ENCODE results near the gene SNTG2. TPM values are rescaled to one million over a fixed set of nuclear protein-coding genes. Genes with fewer than 3 reads are reported as not detected.

The SNTG2 gene
- total RNA-seq, 1 donor from 2014 or later = not detected

GRCh38 chr2:937530-937929 lies 13.1 kb upstream of the SNTG2 start:
- Mint-ChIP-seq H3K27me3 (no peaks in the 10 kb centered on the region), H3K27ac (no peak overlapping the region), H3K4me3 (no peak overlapping the region), H3K9me3 (no peaks in the 10 kb centered on the region), H3K4me1 (no peaks in the 10 kb centered on the region), H3K36me3 (ENCODE audit: low read depth) (no peaks in the 10 kb centered on the region)
- DNase-seq = no peak
- intact Hi-C loops (cut with micrococcal nuclease) = no loop called here

GRCh38 chr2:938181-939005 lies 12.3 kb upstream of the SNTG2 start:
- no peak overlapping the region for H3K27ac Mint-ChIP-seq
- intact Hi-C loops (cut with micrococcal nuclease) = no loop called here
- H3K27me3 Mint-ChIP-seq = no peaks in the 10 kb centered on the region
- no peaks in the 10 kb centered on the region for H3K36me3 Mint-ChIP-seq (ENCODE audit: low read depth)
- H3K9me3 Mint-ChIP-seq = no peaks in the 10 kb centered on the region
- no peak for DNase-seq
- no peaks in the 10 kb centered on the region for H3K4me1 Mint-ChIP-seq
- H3K4me3 Mint-ChIP-seq = no peak overlapping the region

GRCh38 chr2:939936-940601 lies 10.6 kb upstream of the SNTG2 start:
- Mint-ChIP-seq H3K9me3 (no peaks in the 10 kb centered on the region), H3K27ac (no peak overlapping the region), H3K36me3 (ENCODE audit: low read depth) (no peaks in the 10 kb centered on the region), H3K27me3 (no peaks in the 10 kb centered on the region), H3K4me1 (no peaks in the 10 kb centered on the region), H3K4me3 (no peak overlapping the region)
- DNase-seq = no peak
- intact Hi-C loops (cut with micrococcal nuclease) = loop anchor here (10.0 kb wide), 1 partner anchor 195 kb away; no protein-coding TSS in a partner anchor

- H3K36me3 Mint-ChIP-seq (ENCODE audit: low read depth) = no peaks in the 10 kb centered on the region
- peaks cover 11% of the 10 kb centered on the region for H3K4me1 Mint-ChIP-seq
- H3K27ac Mint-ChIP-seq = no peak overlapping the region
- no peak for DNase-seq
- intact Hi-C loops (cut with micrococcal nuclease) = loop anchor here (10.0 kb wide), 1 partner anchor 193 kb away; no protein-coding TSS in a partner anchor
- H3K9me3 Mint-ChIP-seq = peaks cover 5% of the 10 kb centered on the region
- no peak overlapping the region for H3K4me3 Mint-ChIP-seq
- H3K27me3 Mint-ChIP-seq = peaks cover 3% of the 10 kb centered on the region
These were observed 8.8 kb upstream of the SNTG2 start for GRCh38 chr2:941871-942270.

- peaks cover 3% of the 10 kb centered on the region for H3K27me3 Mint-ChIP-seq
- no peak overlapping the region for H3K27ac Mint-ChIP-seq
- H3K36me3 Mint-ChIP-seq (ENCODE audit: low read depth) = no peaks in the 10 kb centered on the region
- no peak overlapping the region for H3K4me3 Mint-ChIP-seq
- peaks cover 11% of the 10 kb centered on the region for H3K4me1 Mint-ChIP-seq
- H3K9me3 Mint-ChIP-seq = peaks cover 5% of the 10 kb centered on the region
- no peak for DNase-seq
- intact Hi-C loops (cut with micrococcal nuclease) = loop anchor here (10.0 kb wide), 1 partner anchor 192 kb away; no protein-coding TSS in a partner anchor
These were observed 7.7 kb upstream of the SNTG2 start for GRCh38 chr2:942775-943460.

- Mint-ChIP-seq H3K36me3 (ENCODE audit: low read depth) (no peaks in the 10 kb centered on the region), H3K27ac (no peak overlapping the region), H3K27me3 (peaks cover 3% of the 10 kb centered on the region), H3K9me3 (peaks cover 5% of the 10 kb centered on the region), H3K4me1 (peaks cover 11% of the 10 kb centered on the region), H3K4me3 (no peak overlapping the region)
- intact Hi-C loops (cut with micrococcal nuclease) = loop anchor here (10.0 kb wide), 1 partner anchor 191 kb away; no protein-coding TSS in a partner anchor
- no peak for DNase-seq
These were observed 7.2 kb upstream of the SNTG2 start for GRCh38 chr2:943461-943797.

- DNase-seq = no peak
- Mint-ChIP-seq H3K27me3 (peaks cover 6% of the 10 kb centered on the region), H3K36me3 (ENCODE audit: low read depth) (no peaks in the 10 kb centered on the region), H3K4me1 (peaks cover 11% of the 10 kb centered on the region), H3K4me3 (no peak overlapping the region), H3K9me3 (peaks cover 5% of the 10 kb centered on the region), H3K27ac (no peak overlapping the region)
- intact Hi-C loops (cut with micrococcal nuclease) = loop anchor here (10.0 kb wide), 1 partner anchor 191 kb away; no protein-coding TSS in a partner anchor
These were observed 6.8 kb upstream of the SNTG2 start for GRCh38 chr2:943821-944220.

- H3K4me1 Mint-ChIP-seq = peaks cover 16% of the 10 kb centered on the region
- intact Hi-C loops (cut with micrococcal nuclease) = loop anchor here (10.0 kb wide), 1 partner anchor 190 kb away; no protein-coding TSS in a partner anchor
- no peak overlapping the region for H3K27ac Mint-ChIP-seq
- no peak overlapping the region for H3K4me3 Mint-ChIP-seq
- DNase-seq = no peak
- H3K9me3 Mint-ChIP-seq = peaks cover 5% of the 10 kb centered on the region
- H3K27me3 Mint-ChIP-seq = peaks cover 13% of the 10 kb centered on the region
- no peaks in the 10 kb centered on the region for H3K36me3 Mint-ChIP-seq (ENCODE audit: low read depth)
These were observed 6.0 kb upstream of the SNTG2 start for GRCh38 chr2:944693-945092.

GRCh38 chr2:945104-945503 lies 5.5 kb upstream of the SNTG2 start:
- Mint-ChIP-seq H3K4me1 (peaks cover 16% of the 10 kb centered on the region), H3K4me3 (no peak overlapping the region), H3K36me3 (ENCODE audit: low read depth) (no peaks in the 10 kb centered on the region), H3K9me3 (peaks cover 5% of the 10 kb centered on the region), H3K27me3 (peaks cover 14% of the 10 kb centered on the region), H3K27ac (no peak overlapping the region)
- DNase-seq = no peak
- intact Hi-C loops (cut with micrococcal nuclease) = loop anchor here (10.0 kb wide), 1 partner anchor 190 kb away; no protein-coding TSS in a partner anchor

- Mint-ChIP-seq H3K4me3 (peak overlapping the region; percentile 6), H3K9me3 (peaks cover 5% of the 10 kb centered on the region), H3K4me1 (peaks cover 16% of the 10 kb centered on the region), H3K27me3 (peaks cover 16% of the 10 kb centered on the region), H3K36me3 (ENCODE audit: low read depth) (no peaks in the 10 kb centered on the region), H3K27ac (peak overlapping the region; percentile 2)
- no peak for DNase-seq
- intact Hi-C loops (cut with micrococcal nuclease) = loop anchor here (10.0 kb wide), 1 partner anchor 188 kb away; no protein-coding TSS in a partner anchor
These were observed 4.3 kb upstream of the SNTG2 start for GRCh38 chr2:946073-946948.

GRCh38 chr2:949384-950079 lies 1.1 kb upstream of the SNTG2 start:
- peaks cover 5% of the 10 kb centered on the region for H3K9me3 Mint-ChIP-seq
- H3K4me3 Mint-ChIP-seq = peak overlapping the region; percentile 81
- H3K27ac Mint-ChIP-seq = no peak overlapping the region
- no peaks in the 10 kb centered on the region for H3K36me3 Mint-ChIP-seq (ENCODE audit: low read depth)
- H3K4me1 Mint-ChIP-seq = peaks cover 19% of the 10 kb centered on the region
- peaks cover 43% of the 10 kb centered on the region for H3K27me3 Mint-ChIP-seq
- peak; percentile 59 for DNase-seq
- intact Hi-C loops (cut with micrococcal nuclease) = loop anchor here (10.0 kb wide), 1 partner anchor 185 kb away; no protein-coding TSS in a partner anchor

- H3K27ac Mint-ChIP-seq = no peak overlapping the region
- intact Hi-C loops (cut with micrococcal nuclease) = no loop called here
These were observed 766 bp downstream of the SNTG2 start for GRCh38 chr2:951224-952006.

More at GRCh38 chr2:951224-952006, 766 bp downstream of the SNTG2 start:
- no peaks in the 10 kb centered on the region for H3K9me3 Mint-ChIP-seq
- H3K27me3 Mint-ChIP-seq = peaks cover 42% of the 10 kb centered on the region
- peaks cover 11% of the 10 kb centered on the region for H3K4me1 Mint-ChIP-seq
- H3K4me3 Mint-ChIP-seq = peak overlapping the region; percentile 73
- H3K36me3 Mint-ChIP-seq (ENCODE audit: low read depth) = no peaks in the 10 kb centered on the region
- DNase-seq = no peak
